Posterior vena cava (tissue), 2 donors: ENCODE data around the gene ZFP36. TPM values are rescaled to one million over a fixed set of nuclear protein-coding genes. Genes with fewer than 3 reads are reported as not detected.
A peak's percentile ranks its signal among the peaks of the same experiment; 100 is the strongest.

Source experiments
- DNase-seq: peaks from one replicate; pipeline ENCODE4 v3.0.0-alpha.2; 2020; ENCODE audit warnings: low spot score
- intact Hi-C, 2 donors: fragments of 100-400 bp; cut with DNase I; formaldehyde crosslinking; loops; one replicate each; pipeline versions ENCODE4 v1.14.1 to v1.14.2; 2022 to 2023
- total RNA-seq, 2 donors: library from RNA; stranded (reverse); fragmentation: NEBNext Ultra II Directional; extraction: Animal tissue kit (Norgen Biotek cat#: 25700); gene quantifications; one replicate each; pipeline ENCODE4 v1.2.1, GENCODE V29; 2021
- donor health status: DM: yes; HTN: yes; CAD: no.
- donor health status: DM: yes; HTN: yes; CAD: no.

Gene ZFP36
- total RNA-seq, 2 donors from 2014 or later, result 258 to 509 TPM

DNA sequence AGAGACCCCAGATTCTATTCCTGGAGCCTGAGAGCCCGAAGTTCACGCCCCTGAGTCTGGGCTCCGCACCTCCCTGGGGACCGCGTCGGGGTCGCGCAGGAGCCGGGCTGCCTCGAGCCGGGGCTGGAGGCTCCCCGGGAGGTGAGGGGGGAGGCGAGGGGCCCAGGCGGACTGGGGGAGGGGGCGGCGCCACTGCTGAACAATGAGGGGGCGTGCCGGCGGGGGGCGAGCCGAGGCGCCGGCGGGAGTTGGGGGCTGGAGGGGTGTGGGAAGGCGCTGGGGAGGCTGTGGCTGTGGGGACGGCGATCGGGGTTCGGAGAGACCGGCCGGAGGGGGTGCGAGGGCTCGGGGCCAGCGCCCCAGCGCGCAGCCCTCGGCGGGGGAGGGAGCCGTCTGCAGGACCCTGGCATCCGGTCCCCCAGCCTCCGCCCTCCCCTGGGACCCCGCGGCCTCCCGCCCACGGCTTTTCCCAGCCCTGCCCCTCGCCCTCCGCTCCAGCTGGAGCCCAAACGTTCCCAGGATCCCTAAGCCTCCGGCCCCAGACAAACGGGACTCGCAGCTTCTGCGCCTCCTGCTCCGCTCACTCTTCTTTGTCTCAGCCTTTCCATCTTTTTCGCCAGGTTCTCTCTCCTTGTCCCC, 6.7 kb downstream of the ZFP36 start:
- DNase-seq, result peak; percentile 92
- intact Hi-C loops, result no loop called here

DNA sequence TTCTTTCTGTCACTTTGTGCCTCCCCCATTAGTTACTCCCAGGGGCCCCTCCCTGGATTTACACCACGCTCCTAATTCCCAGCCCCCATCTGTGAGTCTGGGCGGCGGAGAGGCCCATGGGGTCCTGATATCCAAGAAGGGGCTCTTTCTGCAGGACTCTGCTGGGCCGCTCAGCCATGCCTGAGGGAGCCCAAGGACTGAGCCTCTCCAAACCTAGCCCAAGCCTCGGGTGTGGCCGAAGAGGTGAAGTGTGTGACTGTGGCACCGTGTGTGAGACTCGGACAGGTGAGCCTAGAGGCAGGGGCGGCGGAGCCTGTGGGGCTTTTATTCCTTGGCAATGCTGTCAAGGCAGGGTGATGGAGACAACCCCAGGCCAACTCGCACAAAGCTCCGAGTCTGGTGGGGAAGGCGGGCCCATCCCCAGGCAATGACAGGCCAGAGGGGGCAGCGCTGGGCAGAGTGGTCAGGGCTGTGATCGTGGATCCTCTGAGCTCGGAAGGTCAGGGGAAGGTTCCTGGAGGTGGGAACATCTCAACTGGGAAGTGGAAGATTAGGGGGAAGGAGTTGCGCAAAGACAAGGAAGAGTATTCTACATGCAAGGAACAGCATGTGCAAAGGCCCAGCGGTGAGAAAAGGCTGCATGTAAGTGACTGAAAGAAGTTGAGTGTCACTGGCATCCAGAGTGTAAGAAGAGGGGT, 7.4 kb downstream of the ZFP36 start:
- intact Hi-C loops, result no loop called here

GRCh38 chr19:39415111-39416046, 8.7 kb downstream of the ZFP36 start:
- intact Hi-C loops, result no loop called here
- peak; percentile 84 for DNase-seq

More for the DNA sequence above, 7.4 kb downstream of the ZFP36 start:
- peak; percentile 89 for DNase-seq

GRCh38 chr19:39416152-39417120, 9.8 kb downstream of the ZFP36 start:
- intact Hi-C loops, result no loop called here
- no peak for DNase-seq

DNA sequence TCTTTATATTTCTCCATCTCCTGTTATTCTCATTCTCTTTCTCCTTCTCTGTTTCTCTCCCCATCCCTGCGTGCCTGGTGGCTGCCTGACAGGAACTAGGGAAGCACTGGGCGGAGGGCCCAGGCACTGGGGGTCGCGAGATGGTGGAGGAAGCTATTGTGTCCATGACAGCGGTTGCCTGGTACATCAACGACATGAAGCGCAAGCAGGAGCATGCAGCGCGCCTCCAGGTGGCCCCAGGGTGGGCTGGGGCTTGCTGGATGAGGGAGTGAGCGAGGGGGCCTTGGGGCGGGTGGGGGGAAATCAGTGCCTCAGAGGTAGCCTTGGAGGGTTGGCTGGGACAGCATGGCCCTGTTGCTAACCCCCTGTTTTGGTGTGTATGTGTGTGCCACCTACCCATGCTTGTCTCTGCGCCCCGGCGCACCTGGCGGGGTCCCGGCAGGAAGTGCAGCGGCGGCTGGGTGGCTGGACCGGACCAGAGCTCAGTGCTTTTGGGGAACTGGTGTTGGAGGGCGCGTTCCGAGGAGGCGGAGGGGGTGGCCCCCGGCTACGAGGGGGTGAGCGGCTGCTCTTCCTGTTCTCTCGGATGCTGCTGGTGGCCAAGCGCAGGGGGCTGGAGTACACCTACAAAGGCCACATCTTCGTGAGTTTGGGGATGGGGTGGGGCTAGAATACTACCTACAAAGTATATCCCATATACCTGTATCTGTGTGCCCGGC, 11.0 kb downstream of the ZFP36 start:
- intact Hi-C loops, result no loop called here
- no peak for DNase-seq

GRCh38 chr19:39419003-39419402, 12.4 kb downstream of the ZFP36 start:
- intact Hi-C loops, result no loop called here

GRCh38 chr19:39420769-39421168, 14.1 kb downstream of the ZFP36 start:
- no peak for DNase-seq
- intact Hi-C loops, result no loop called here

More at GRCh38 chr19:39419003-39419402, 12.4 kb downstream of the ZFP36 start:
- no peak for DNase-seq

DNA sequence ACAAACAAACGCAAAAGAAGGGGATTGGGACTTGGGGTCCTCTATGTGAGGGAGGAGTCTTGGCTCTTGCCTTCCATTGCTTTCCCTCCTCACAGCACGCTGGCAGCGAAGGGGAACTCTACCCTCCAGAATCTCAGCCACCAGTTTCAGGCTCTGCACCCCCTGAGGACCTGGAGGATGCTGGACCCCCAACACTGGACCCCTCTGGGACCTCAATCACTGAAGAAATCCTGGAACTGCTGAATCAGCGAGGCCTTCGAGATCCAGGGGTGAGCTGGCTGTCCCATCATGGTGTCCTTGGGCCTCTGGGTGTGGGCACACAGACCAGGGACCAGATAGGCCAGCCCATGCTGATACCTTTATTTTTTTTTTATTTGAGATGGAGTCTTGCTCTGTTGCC, 15.4 kb downstream of the ZFP36 start:
- intact Hi-C loops, result no loop called here
- no peak for DNase-seq

GRCh38 chr19:39423258-39424086, 16.8 kb downstream of the ZFP36 start:
- intact Hi-C loops, result no loop called here
- no peak for DNase-seq

DNA sequence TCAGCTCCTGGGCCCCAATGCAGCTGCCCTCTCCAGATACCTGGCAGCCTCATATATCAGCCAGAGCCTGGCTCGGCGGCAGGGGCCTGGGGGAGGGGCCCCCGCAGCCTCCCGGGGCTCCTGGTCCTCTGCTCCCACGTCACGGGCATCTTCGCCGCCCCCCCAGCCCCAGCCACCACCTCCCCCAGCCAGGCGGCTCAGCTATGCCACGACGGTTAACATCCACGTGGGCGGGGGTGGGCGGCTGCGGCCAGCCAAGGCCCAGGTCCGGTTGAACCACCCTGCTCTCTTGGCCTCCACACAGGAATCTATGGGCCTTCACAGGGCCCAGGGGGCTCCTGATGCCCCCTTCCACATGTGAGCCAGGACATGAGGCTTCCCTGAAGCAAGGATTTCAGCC, 18.3 kb downstream of the ZFP36 start:
- intact Hi-C loops, result no loop called here

DNA sequence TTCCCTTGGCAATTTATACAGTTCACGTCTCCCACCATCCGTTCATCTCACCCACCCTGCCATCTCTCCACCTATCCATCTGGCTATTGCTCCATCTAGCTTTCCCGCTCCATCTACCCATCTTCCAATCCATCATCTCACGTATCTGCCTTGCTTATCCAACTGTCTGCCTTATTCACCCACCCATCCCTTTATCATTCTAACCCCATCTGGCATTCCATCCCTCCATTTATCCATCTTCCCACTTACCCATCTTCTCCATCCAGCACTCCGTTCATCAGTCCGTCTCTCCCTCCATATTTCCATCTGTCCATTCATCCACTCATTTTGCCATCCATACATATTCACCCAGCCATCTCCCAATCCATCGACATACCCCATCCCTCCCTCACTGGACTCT, 19.1 kb downstream of the ZFP36 start:
- no peak for DNase-seq
- intact Hi-C loops, result no loop called here

More for the DNA sequence above, 18.3 kb downstream of the ZFP36 start:
- DNase-seq, result no peak

- intact Hi-C loops, result no loop called here
- no peak for DNase-seq
Measured at GRCh38 chr19:39426170-39426569, 19.5 kb downstream of the ZFP36 start.

GRCh38 chr19:39427707-39428106, 21.1 kb downstream of the ZFP36 start:
- intact Hi-C loops, result no loop called here
- DNase-seq, result no peak

- intact Hi-C loops, result no loop called here
- DNase-seq, result peak; percentile 93
Measured at GRCh38 chr19:39428283-39429112, 21.9 kb downstream of the ZFP36 start.

- peak; percentile 90 for DNase-seq
- intact Hi-C loops, result loop anchor here in 1 of 2 donors (5.0 to 10.0 kb wide), 2 partner anchors 34 to 86 kb away; partner anchors contain the start of gene SAMD4B
Measured at GRCh38 chr19:39430675-39431593, 24.3 kb downstream of the ZFP36 start.
